Activated T-helper 1 cell treated with anti-CD3 and anti-CD28 coated beads, Interleukin-2, amount 50 U/mL, for 16 hours (primary cell): ENCODE data around the gene CCDC69.
"Not testable (repeated sequence)": the region's sequence is repeated elsewhere in the genome, so short reads cannot be mapped to it uniquely, and the experiment has no call there.

Experiments
- DNase-seq, 2 donors: peaks; one replicate each; pipeline ENCODE4 v3.0.0-alpha.2; 2020; ENCODE audit warnings: low read depth in 1 of 2, low spot score in 1 of 2

CCDC69 gene

DNA sequence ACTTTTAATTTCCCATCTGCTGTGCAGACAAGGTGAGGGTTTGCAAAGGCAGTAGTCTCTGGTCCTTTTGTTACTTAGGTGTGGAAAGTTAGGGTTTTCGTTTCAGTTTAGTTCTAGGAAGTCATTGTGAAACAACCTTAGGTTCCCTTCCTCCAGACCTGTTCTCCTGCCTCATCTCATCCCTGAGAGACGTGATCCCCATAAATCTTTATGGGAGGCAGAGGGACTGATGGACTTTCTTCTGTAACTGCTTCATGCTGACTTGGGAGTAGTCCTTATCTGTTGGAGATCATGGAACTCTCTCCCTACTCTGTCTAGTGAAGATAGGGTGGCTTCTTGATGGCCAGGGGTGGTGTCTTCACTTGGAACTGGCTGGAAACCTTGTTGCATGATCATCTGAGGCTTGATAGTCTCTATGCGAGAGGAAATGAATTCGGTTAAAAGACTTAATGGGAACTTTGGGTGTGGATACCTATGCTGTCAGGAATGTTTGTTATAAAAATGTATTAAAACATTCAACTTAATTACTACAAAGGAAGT is 21.9 kb upstream of the CCDC69 start:
- DNase-seq = no peak

DNA sequence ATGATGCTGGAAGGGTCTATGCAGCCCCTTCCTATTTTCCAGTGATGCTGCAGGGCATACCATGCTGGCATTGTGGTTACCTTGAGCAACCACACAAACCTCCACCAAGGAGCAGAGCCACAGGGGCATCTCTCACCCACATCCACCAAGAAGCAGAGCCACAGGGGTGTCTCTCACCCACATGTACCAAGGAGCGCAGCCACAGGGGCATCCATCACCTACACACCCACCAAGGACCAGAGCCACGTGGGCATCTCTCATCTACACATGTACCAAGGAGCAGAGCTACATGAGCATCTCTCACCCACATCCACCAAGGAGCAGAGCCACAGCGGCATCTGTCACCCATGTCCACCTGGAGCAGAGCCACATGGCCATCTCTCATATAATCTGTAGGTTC is 20.3 kb upstream of the CCDC69 start:
- no peak for DNase-seq

DNA sequence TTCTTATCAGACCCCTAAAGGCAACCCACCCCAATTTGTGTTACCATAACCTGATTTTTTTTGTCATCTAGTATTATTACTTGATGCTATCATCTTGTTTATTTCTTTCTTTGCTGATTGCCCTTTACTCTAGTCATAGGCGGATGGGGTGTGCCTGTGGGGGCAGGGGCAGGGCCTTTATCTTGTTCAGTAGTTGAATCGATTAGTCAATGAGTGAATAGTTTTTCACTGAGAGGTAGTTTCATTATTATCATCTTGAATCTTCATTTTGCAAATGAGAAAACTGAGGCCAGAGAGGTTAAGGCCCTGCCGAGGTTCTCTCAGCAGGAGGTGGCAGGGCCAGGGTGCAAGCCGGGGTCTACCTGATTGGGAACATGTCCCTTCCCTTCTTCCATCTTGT is 19.7 kb upstream of the CCDC69 start:
- no peak for DNase-seq

DNA sequence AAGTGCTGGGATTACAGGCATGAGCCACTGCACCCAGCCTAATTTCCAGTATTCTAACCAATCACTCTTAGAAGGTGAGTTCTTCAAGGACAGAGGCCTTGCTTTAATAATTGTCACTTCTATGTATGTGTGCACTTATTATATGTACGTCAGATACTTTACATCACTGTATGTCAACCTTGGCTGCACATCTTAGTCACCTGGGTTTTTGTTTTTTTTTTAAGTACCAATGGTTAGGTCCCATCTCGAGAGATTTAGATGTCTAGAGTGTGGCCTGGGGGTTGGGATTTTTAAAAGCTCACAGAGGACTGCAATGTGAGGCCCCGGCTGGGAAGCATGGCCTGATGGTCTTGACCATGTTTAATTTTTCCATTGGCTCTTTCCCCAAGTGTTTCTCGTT is 19.2 kb upstream of the CCDC69 start:
- DNase-seq = no peak

DNA sequence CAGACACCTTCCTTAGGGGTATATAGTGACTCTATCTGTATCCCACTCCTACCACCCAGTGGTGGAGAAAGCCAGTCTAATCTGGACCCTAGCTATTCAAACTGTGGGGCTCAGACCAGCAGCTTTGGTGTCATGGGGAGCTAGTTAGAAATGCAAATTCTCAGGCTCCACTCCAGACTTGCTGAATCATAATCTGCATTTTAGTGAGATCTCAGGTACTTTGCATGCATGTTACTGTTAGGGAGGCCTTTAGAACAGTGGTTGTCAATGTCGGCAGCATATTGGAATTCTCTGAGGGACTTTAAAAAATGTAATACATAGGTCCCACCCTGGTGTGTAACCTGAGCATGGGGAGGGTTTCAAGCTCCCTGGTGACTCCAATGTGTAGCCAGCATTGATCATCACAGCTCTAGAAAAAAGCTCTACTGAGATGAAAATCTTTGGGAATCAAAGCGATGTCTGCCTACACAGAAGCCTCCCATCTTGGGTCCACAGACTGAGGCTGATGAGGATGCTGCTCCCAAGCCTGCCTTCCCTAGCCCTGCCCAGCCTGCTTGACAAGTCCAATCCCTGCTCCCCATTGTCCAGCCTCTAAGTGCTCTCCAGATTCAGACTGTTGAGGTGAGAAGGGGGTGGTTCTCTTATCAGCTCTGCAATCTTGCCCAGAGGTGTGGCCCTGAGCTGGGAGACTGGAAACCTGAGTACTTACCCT is 17.2 kb upstream of the CCDC69 start:
- DNase-seq = no peak

DNA sequence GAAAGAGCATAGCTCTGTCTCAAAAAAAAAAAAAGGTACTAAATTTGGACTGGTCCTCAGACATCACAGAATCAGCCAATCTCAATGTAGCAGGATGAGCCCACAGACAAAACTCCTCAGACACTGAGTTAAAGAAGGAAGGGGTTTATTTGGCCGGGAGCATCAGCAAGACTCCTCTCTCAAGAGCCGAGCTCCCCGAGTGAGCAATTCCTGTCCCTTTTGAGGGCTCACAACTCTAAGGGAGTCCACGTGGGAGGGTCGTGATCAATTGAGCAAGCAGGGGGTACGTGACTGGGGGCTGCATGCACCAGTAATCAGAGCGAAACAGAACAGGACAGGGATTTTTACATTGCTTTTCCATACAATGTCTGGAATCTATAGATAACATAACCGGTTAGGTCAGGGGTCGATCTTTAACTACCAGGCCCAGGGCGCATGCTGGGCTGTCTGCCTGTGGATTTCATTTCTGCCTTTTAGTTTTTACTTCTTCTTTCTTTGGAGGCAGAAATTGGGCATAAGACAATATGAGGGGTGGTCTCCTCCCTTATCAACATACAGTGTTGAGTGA is 16.5 kb upstream of the CCDC69 start:
- DNase-seq = not testable (repeated sequence)

DNA sequence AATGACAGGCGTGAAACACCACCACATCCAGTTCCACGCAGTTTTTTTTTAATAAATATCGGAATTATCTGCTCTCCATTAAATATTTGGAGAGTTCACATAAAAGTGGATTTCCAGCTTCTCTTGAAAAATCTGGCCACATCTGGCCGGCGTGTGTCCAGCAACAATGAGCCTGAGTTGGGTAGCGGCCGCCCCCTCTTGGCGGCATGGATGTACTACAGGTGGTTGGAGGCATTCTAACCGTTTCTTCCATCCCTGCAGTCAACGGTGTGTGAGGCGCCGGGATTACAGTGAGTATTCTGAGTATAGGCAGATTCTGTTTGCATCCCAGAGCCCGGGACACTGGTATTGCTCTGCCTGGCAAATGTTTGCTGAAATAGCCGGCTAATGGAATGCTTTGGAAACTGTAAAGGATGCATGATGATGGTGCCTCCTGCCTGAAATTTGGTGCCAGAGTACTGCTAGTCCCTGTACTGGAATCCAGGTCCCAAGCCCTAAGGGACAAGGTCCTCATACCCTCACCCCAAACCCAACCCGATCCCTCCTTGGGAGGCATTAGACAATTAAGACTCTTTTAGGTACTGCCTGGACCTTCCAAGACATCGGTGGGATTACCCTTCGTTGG is 15.5 kb upstream of the CCDC69 start:
- peak in 1 of 2 donors; percentile 37 for DNase-seq

DNA sequence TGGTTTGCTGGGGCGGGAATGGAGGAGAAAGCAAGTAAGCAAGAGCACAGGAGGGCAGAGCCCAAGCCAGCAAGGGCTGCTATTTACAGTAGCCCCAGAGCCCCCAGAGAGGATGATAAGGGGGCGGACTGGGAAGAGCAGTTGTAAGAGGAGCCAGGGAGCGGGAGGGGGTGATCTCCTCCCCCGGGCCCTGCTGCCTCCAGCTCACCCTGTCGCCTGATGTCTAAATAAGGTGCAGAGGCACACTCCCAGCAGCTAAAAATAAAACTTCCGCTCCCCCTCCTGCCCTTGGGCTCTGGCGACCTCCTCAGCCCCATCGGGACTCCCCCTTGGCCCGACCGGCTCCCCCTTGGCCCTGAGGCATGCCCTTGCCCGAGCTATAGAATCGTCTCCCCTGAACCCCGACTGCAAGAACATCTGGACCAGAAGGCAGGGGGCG is 14.4 kb upstream of the CCDC69 start:
- no peak for DNase-seq

DNA sequence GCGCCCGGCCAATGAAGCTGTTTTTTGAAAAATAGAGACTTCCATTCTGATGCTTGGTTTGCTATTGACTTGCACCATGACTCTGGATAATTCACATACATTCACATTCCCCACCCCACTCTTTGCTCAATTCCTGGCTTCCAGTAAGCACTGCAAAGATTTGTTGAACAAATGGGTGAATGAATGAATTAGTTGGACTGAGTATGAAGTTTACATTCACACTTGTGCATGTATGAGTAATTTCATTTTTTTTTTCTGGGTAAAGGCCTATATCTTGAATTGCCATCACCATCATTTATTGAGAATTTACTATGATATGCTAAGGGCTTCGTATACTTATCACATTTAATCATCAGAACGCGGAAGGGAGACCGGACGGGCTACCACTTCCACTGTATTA is 13.8 kb upstream of the CCDC69 start:
- no peak for DNase-seq

DNA sequence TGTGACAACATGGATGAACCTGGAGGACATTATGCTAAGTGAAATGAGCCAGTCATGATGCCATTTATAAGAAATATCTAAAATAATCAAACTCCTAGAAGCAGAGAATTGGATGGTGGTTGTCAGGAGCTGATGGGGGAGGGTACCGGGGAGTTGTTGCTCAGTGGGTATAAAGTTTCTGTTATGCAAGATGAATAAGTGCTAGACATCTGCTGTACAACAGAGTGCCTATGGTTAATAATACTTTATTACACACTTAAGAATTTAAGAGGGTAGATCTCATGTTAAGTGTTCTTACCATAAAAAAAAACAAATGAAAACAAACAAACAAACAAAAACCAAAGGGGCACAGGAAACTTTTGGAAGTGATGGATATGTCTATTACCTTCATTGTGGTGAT is 13.0 kb upstream of the CCDC69 start:
- no peak for DNase-seq

DNA sequence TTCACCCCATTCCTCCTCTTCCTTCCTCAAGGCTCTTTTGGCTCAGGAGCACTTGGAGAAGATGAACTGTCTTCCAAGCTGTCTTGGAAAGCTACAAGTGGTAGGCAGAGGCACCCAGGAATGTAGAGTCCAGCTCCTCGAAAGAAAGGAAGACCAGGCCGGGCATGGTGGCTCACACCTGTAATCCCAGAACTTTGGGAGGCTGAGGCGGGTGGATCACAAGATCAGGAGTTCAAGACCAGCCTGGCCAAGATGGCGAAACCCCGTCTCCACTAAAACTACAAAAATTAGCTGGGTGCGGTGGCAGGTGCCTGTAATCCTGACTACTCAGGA is 11.3 kb upstream of the CCDC69 start:
- not testable (repeated sequence) for DNase-seq

DNA sequence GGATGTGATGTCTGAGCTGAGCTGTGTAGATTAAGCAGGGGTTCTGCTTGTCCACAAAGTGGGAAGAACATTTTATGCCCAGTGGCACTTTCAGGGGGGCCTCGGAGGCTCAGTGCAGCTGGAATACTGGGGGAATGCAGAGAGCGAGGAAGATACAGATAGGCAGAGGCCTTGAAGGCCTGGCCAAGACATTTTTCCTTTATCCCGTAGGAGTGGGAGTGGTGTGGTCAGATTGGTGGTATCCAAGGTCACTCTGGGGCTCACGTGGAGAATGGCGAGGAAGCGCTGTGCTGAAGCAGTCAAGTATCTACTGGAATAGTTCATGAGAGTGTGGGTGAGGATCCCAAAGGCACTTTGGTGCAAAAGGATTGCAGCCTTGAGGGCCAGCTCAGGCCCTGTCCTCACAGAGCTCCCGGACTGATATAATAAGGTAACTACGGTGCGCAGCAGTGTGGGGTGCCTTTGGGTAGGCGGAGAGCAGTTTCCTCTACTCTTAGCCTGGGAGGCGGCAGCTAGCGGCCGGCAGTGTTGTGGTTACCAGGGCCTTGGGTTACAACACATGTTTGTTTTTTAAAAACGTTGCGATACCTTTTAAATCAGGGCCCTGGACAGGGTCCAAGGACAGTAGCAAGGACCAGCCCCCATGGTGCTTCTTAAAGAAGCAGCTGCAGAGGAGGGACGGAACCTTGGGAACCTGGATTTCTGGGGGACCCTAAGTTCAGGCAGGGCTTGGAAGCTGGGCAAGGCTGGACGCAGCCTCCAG is 10.8 kb upstream of the CCDC69 start:
- DNase-seq = no peak

DNA sequence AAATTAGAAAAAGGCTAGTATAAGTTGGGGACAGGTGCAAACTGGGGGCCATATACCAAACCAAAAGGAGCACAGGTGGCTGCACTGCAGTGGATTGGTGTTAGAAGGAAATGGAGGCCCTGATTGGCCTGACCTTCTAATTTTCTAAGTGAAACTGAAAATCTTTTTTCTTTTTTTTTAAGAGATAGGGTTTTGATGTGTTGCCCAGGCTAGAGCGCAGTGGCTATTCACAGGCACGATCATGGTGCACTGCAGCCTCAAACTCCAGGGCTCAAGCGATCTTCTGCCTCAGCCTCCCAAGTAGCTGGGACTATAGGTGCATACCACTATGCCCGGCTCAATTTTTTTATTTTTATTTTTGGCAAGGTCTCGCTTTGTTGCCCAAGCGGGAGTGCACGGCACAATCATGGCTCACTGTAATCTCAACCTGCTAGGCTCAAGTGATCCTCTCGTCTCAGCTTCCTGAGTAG is 9.8 kb upstream of the CCDC69 start:
- DNase-seq = no peak

DNA sequence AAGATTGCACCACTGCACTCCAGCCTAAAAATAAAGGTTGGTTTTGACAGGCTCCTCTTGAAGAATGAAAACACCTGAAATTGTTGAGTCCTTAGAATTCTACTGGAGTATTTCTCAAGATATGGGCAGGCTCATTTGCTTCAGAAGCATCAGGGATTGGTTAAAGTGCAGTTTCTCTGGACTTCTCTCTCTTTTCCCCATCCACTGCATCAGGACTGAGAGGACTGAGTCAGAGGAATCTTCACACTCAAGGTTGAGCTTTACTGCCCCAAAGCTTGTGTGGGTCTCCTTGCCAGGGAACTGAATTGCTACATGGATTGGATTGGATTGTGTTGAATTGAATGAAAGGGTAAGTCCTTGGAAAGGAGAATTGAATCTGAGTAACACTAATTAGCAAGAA is 7.5 kb upstream of the CCDC69 start:
- no peak for DNase-seq

DNA sequence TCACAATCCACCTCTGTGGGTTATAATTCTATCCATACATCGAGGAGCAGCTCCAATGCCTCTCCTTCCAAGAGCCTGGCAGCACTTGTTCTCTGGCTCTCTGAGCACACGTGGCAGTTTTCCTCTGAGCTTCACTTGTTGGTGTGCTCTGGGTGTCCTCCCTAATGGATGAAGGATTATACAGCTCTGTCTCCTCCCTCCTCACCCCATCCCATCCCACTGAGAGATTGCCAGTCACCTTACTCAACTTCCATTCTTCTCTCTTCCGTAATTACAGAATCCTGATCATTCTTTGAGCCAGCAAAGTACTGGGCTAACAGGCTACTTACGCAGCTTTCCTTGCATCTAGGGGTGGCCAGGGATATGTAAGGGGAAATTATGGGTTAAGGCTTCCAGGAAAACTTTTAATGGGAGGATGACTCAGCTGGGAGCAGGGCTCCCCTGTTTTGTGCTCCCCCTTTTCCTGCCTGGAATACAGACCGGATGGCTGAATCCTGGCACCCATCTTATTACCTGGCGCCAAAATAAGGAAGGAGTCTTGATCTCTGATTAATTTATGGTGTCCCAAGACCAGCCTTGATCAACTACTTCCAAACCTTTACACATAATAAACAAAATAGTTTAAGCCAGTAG is 6.3 kb upstream of the CCDC69 start:
- DNase-seq = no peak

DNA sequence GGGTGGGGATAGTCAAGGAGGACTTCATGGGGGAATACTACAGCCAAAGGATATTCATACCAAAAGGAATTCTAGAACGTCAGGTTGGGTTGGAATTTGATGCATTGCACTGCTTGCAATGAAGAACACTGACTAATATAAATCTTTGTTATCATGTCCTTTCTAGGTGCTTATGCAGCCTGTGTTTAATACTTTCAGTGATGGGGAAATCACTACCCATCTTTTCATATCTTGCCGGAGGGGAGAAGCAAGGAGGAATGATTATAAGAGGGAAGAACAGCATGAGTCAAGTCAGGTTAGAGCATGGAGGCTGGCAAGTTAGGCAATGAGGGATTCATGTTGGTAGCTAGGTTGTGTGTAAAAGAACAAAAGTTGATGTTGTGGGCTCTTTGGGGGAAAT is 5.1 kb upstream of the CCDC69 start:
- DNase-seq = no peak

DNA sequence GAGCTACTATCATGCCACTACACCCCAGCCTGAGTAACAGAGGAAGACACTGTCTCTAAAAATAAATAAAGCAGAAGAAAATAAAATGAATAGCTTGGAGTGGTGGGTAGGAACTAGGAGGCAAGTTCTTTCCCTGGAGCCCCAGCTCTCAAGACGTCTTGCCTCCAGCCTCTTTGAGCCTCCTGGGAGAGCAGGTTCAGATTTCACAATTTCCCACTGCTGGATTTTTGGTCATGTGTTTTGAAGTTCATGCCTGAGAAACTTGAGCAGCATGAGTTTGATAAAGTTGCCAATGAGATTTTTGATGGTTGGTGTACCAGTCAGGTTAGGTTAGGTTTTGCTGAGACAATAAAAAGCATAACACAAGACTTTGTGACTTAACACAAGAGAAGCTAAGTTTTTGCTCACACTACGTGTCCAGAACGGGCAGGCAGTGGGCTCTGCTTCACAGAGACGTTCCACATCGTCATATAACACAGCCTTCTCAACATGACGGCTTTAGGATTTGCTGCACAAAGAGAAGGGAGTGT is 4.1 kb upstream of the CCDC69 start:
- DNase-seq = no peak

DNA sequence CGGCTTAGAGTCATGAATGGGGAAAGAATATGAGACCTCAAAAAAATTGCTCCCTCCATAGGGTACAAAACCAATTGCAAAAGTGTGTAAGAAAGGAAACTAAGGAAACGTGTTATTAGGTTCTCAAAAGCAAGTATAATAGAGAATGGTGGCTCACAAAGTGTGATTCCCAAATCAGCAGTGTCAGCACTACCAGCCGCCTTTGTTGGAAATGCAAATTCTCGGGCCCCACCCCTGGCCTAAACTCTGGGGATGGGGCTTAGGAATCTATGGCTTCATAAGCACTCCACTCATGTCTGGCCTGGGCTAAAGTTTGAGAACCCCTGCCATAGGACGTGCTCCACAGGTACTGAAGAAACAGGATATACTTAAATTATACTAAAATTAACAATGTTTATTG is 1.6 kb upstream of the CCDC69 start:
- DNase-seq = no peak

DNA sequence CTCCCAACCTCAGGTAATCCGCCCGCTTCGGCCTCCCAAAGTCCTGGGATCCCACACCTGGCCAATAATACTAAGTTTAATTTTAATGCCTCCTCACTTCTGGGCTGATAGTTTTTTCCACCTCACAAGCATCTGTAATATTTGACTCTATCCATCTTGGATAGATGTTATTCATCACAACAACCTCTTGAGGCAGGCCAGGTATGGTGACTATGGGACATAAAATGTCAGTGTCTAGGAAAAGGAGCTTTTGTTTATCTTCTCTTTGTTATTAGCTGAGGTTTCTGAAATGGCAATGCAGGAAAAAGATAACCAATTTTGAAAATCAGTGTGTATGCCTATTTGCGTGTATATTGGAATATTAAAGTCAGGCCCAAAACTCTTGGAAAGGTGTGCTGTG is 1.2 kb upstream of the CCDC69 start:
- DNase-seq = no peak

DNA sequence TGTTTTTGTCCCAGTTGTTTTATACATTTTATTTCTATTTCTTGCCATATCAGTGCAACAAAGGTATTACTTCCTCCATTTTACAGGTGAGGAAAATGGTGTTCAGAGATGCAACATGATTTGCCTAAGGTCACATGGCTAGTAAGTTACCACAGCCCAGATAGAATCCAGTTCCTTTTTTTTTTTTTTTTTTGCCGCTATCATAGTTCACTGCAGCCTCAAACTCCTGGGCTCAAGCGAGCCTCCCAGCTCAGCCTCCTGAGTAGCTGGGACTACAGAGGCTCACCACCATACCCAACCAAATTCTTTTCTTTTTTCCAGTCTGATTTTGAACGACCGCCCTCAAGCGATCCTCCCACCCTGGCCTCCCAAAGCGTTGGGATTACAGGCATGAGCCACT is 480 bp upstream of the CCDC69 start:
- no peak for DNase-seq
